Mesendoderm (in vitro differentiated cells): Measurements from ENCODE around the gene CPA3.

ENCODE experiments used
- DNase-seq: peaks from one replicate; pipeline ENCODE4 v3.0.0; 2013
- H2AK5ac ChIP-seq: 2 replicates; pipeline ENCODE4 v1.6.1; 2013; ENCODE audit warnings: low read length, inconsistent platforms
- H2BK120ac ChIP-seq: 2 replicates; pipeline ENCODE4 v1.6.1; 2013; ENCODE audit warnings: low read depth, mild to moderate bottlenecking, low read length, moderate library complexity, mixed read lengths
- H2BK15ac ChIP-seq: replicated peaks from 2 replicates; pipeline ENCODE4 v1.6.1; 2013; ENCODE audit warnings: low read depth, mild to moderate bottlenecking, moderate library complexity
- H2BK5ac ChIP-seq: 2 replicates; pipeline ENCODE4 v1.6.1; 2013; ENCODE audit warnings: low read length, inconsistent platforms
- H3K18ac ChIP-seq: 2 replicates; pipeline ENCODE4 v1.6.1; 2013; ENCODE audit warnings: mild to moderate bottlenecking, low read length, mixed read lengths
- H3K23ac ChIP-seq: one replicate; pipeline ENCODE4 v1.6.1; 2013; ENCODE audit warnings: low read length
- H3K27ac ChIP-seq: 2 replicates; pipeline ENCODE4 v1.5.1; 2013; ENCODE audit warnings: low read depth, mild to moderate bottlenecking, inconsistent platforms, low read length, moderate library complexity
- H3K27me3 ChIP-seq: 2 replicates; pipeline ENCODE4 v1.6.1; 2013; ENCODE audit warnings: low read length, control low read depth, mild to moderate bottlenecking, inconsistent platforms; ENCODE audit not compliant: insufficient read depth, poor library complexity
- H3K36me3 ChIP-seq: 2 replicates; pipeline ENCODE4 v1.6.1; 2013; ENCODE audit warnings: low read length, inconsistent platforms; ENCODE audit not compliant: control insufficient read depth, insufficient read depth
- H3K4ac ChIP-seq: one replicate; pipeline ENCODE4 v1.6.1; 2013; ENCODE audit warnings: low read depth, mild to moderate bottlenecking, low read length, moderate library complexity
- H3K4me1 ChIP-seq: 2 replicates; pipeline ENCODE4 v1.6.1; 2013; ENCODE audit warnings: low read depth, low read length, inconsistent platforms; ENCODE audit not compliant: control insufficient read depth
- H3K4me2 ChIP-seq: 2 replicates; pipeline ENCODE4 v1.6.1; 2013; ENCODE audit warnings: low read length
- H3K4me3 ChIP-seq: 2 replicates; pipeline ENCODE4 v1.5.1; 2013; ENCODE audit warnings: mild to moderate bottlenecking, low read length
- H3K56ac ChIP-seq: one replicate; pipeline ENCODE4 v1.6.1; 2013; ENCODE audit warnings: low read length
- H3K79me1 ChIP-seq: 2 replicates; pipeline ENCODE4 v1.6.1; 2013; ENCODE audit warnings: low read length, inconsistent platforms
- H3K79me2 ChIP-seq: 2 replicates; pipeline ENCODE4 v1.6.1; 2013; ENCODE audit warnings: mild to moderate bottlenecking, low read length; ENCODE audit not compliant: control insufficient read depth, insufficient read depth
- H3K9ac ChIP-seq: 2 replicates; pipeline ENCODE4 v1.6.1; 2013; ENCODE audit warnings: low read length, inconsistent platforms
- H4K5ac ChIP-seq: one replicate; pipeline ENCODE4 v1.6.1; 2013; ENCODE audit warnings: low read length
- H4K8ac ChIP-seq: one replicate; pipeline ENCODE4 v1.6.1; 2013; ENCODE audit warnings: low read depth, mild to moderate bottlenecking, control low read depth, low read length, moderate library complexity
- WGBS: extraction: QIAGEN DNeasy Blood & Tissue Kit; methylation state at CpG from one replicate; pipeline ENCODE4 v1.1.7; 2013; ENCODE audit warnings: low lambda C conversion rate, missing lambda C conversion rate; ENCODE audit not compliant: insufficient coverage; ENCODE audit errors: extremely low coverage; 5-methylcytosine and 5-hydroxymethylcytosine counted together

Gene CPA3

DNA sequence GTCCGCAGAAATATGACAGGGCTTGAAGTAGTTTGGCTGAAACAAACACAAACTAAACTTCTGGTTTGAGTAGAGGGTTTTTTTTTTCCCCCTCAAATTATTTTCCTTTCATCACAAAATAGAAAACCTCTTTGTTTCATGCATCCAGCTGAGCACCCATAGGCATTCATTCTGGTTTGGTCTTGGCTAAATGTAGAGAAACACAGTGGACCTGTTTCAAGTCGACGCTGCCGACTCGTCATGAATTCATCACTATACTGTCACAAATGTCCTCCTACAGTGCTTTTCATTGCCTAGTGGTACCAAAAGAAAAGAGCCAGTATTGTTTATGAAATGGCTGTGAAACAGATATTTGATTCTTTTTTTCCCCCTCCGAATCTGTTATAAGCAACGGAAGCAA lies 73.8 kb downstream of the CPA3 start:
- WGBS = no CpG with 5 or more reads among the region's 7 CpGs
- no peak overlapping the region for H2BK120ac ChIP-seq
- H3K36me3 ChIP-seq = no peaks in the 10 kb centered on the region
- DNase-seq = no peak
- H3K4me1 ChIP-seq = no peaks in the 10 kb centered on the region
- H3K27me3 ChIP-seq = no peaks in the 10 kb centered on the region
- H2AK5ac ChIP-seq = no peak overlapping the region
- no peak overlapping the region for H3K4ac ChIP-seq
- no peak overlapping the region for H2BK5ac ChIP-seq
- H2BK15ac ChIP-seq = no peak overlapping the region
- H3K79me1 ChIP-seq = no peaks in the 10 kb centered on the region
- H4K8ac ChIP-seq = no peak overlapping the region
- H3K27ac ChIP-seq = no peak overlapping the region
- H3K79me2 ChIP-seq = no peaks in the 10 kb centered on the region
- no peak overlapping the region for H4K5ac ChIP-seq
- no peak overlapping the region for H3K18ac ChIP-seq
- H3K4me2 ChIP-seq = no peak overlapping the region
- no peak overlapping the region for H3K9ac ChIP-seq
- no peak overlapping the region for H3K56ac ChIP-seq
- H3K23ac ChIP-seq = no peak overlapping the region
- H3K4me3 ChIP-seq = no peak overlapping the region

DNA sequence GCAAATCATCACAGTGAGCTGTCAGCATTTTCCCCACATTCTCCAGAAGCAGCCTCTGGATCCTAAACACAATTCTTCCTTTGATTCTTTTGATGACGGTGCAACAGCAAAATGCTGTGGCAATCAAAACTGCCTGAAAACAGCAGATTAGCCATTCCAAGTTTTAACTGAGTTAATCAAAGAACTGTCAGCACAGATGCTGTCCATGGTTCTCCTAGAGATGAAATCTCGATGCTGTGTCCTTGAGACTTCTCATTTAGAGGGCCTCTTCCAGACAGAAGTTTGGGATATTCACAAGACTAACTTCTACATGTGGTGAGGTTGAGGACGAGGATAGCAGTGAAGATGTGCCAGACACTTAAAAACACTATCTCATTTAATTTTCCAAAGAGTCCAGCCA lies 75.9 kb downstream of the CPA3 start:
- WGBS = no CpG with 5 or more reads among the region's 3 CpGs
- no peak overlapping the region for H2BK5ac ChIP-seq
- no peak overlapping the region for H3K56ac ChIP-seq
- H3K9ac ChIP-seq = no peak overlapping the region
- H3K36me3 ChIP-seq = no peaks in the 10 kb centered on the region
- H3K4me1 ChIP-seq = no peaks in the 10 kb centered on the region
- no peaks in the 10 kb centered on the region for H3K79me2 ChIP-seq
- H3K23ac ChIP-seq = no peak overlapping the region
- H2AK5ac ChIP-seq = no peak overlapping the region
- H2BK15ac ChIP-seq = no peak overlapping the region
- no peak overlapping the region for H3K4me3 ChIP-seq
- no peak overlapping the region for H2BK120ac ChIP-seq
- no peak overlapping the region for H3K27ac ChIP-seq
- H3K4me2 ChIP-seq = no peak overlapping the region
- DNase-seq = no peak
- no peaks in the 10 kb centered on the region for H3K27me3 ChIP-seq
- H4K8ac ChIP-seq = no peak overlapping the region
- H3K18ac ChIP-seq = no peak overlapping the region
- no peak overlapping the region for H3K4ac ChIP-seq
- no peaks in the 10 kb centered on the region for H3K79me1 ChIP-seq
- H4K5ac ChIP-seq = no peak overlapping the region

DNA sequence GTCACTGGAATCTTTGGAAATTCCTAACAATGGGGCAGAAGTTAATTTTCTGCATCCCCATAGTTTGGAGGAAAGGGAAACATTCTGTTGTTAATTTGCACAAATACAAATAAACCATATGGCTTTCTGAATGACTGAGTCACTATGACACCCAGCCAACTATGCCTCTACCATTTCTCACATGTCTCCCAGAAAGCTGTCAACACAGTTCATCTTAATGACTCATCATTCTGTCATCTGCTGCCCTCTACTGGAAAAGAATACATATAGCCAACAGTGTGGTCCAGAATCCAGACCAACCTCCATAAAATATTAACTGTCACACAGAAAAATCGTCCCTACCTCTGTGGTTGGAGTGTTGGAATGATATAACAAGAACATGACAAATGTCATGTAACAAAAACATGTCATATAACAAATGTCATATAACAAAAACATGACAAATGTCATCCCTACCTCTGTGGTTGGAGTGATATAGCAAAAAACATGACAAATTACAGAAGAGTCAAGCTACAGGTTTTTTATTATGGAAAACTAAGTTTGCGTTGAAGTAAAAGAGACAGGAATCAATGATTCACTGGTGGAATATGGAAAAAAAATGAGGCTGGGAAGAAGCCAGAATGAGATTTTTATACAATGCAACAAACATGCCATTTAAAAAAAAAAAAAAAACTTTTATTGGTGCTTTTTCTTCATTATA lies 78.6 kb downstream of the CPA3 start:
- no peaks in the 10 kb centered on the region for H3K79me2 ChIP-seq
- no peaks in the 10 kb centered on the region for H3K36me3 ChIP-seq
- H4K8ac ChIP-seq = no peak overlapping the region
- no peak overlapping the region for H3K9ac ChIP-seq
- H2BK5ac ChIP-seq = no peak overlapping the region
- H3K27ac ChIP-seq = no peak overlapping the region
- no peak overlapping the region for H3K4me3 ChIP-seq
- H3K4me1 ChIP-seq = no peaks in the 10 kb centered on the region
- no peaks in the 10 kb centered on the region for H3K27me3 ChIP-seq
- H3K4me2 ChIP-seq = no peak overlapping the region
- no peak overlapping the region for H4K5ac ChIP-seq
- H3K79me1 ChIP-seq = no peaks in the 10 kb centered on the region
- no peak overlapping the region for H2AK5ac ChIP-seq
- no peak overlapping the region for H2BK120ac ChIP-seq
- DNase-seq = peak; percentile 86
- H2BK15ac ChIP-seq = no peak overlapping the region
- H3K23ac ChIP-seq = no peak overlapping the region
- WGBS = no CpG with 5 or more reads among the region's 2 CpGs
- no peak overlapping the region for H3K4ac ChIP-seq
- no peak overlapping the region for H3K56ac ChIP-seq
- H3K18ac ChIP-seq = no peak overlapping the region

DNA sequence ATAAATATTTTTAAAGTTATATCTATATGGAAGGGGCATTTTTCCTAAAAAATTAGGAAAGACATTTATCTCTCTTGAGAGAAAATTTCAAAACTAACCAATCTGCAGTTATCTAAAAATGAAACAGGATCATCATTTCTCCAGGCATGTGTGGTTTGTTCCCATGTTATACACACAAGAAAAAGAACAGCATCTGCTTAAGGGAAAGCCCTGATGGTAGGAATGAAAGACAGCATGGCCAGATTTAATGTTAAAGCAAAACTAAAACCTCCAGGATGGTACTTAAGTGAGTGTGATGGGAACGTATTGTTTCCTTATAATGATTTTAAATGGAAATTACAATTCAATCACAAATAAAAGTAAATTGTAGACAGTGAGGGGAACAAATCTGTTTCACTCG lies 80.0 kb downstream of the CPA3 start:
- H3K23ac ChIP-seq = no peak overlapping the region
- WGBS = no CpG with 5 or more reads among the region's 2 CpGs
- H3K18ac ChIP-seq = no peak overlapping the region
- no peak overlapping the region for H2BK15ac ChIP-seq
- no peak overlapping the region for H3K4ac ChIP-seq
- no peaks in the 10 kb centered on the region for H3K4me1 ChIP-seq
- no peak overlapping the region for H3K27ac ChIP-seq
- no peak overlapping the region for H4K5ac ChIP-seq
- no peak overlapping the region for H3K56ac ChIP-seq
- no peak overlapping the region for H3K4me3 ChIP-seq
- H3K79me1 ChIP-seq = no peaks in the 10 kb centered on the region
- no peak overlapping the region for H2BK5ac ChIP-seq
- no peak for DNase-seq
- no peak overlapping the region for H3K4me2 ChIP-seq
- H3K79me2 ChIP-seq = no peaks in the 10 kb centered on the region
- no peaks in the 10 kb centered on the region for H3K36me3 ChIP-seq
- H4K8ac ChIP-seq = no peak overlapping the region
- no peak overlapping the region for H2BK120ac ChIP-seq
- no peak overlapping the region for H2AK5ac ChIP-seq
- no peaks in the 10 kb centered on the region for H3K27me3 ChIP-seq
- no peak overlapping the region for H3K9ac ChIP-seq
